ENCODE data around the gene ZBTB14. TPM values are rescaled to one million over a fixed set of nuclear protein-coding genes. Genes with fewer than 3 reads are reported as not detected.

Gene ZBTB14
- total and polyA plus RNA-seq, 4 donors: 2.2 to 6.9 (median 4.4) TPM

DNA sequence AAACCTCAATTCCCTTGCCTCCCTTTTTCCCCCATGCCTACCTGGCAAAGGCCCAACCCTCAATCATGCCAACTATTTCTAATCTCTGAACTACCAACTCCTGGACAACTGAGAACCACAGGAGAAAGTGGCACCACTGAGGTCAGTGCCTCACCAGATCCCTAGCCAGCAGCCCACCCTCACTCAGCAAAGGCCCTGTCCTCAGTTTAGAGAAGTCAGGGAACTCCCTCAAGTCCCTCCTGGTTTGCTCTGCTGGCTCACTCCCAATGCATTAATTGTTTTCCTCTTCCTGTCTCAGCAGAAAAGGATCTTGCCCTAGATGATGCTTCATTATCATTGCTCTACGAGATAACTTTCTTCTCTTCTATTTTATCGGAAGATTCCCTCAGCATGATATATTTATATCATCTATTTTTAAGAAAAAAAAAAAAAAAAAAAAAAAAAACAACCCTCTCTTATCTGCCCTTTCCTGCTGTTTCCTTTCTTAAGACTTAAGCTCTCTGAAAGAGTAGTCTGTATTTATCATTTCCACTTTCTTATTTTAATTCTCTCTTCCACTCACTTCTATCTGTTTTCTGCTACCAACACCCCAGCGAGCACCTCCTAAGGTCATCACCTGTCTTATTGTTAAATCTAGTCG lies 22.7 kb upstream of the ZBTB14 start:
- WGBS: 46% methylated on average over 4 of the region's 4 CpGs
- Histone ChIP-seq H3K9me3 (ENCODE audit: control insufficient read depth in 4 of 4, low read length in 3 of 4) (no peaks in the 10 kb centered on the region), H3K4me1 (ENCODE audit: control insufficient read depth in 4 of 4, insufficient read depth in 4 of 4, low read length in 3 of 4) (no peaks in the 10 kb centered on the region), H3K36me3 (ENCODE audit: control insufficient read depth in 4 of 4, insufficient read depth in 3 of 4, low read depth in 1 of 4, low read length in 3 of 4) (no peaks in the 10 kb centered on the region), H3K27me3 (ENCODE audit: control insufficient read depth in 4 of 4, insufficient read depth in 4 of 4, low read length in 3 of 4) (no peaks in the 10 kb centered on the region), H3K4me3 (ENCODE audit: low read depth in 1 of 3, low read length in 3 of 3) (no peak overlapping the region), H3K27ac (ENCODE audit: low read depth in 1 of 2, low read length in 2 of 2) (no peak overlapping the region), H3K9ac (ENCODE audit: low read depth in 1 of 2, low read length in 2 of 2) (no peak overlapping the region)
- no peak for TF ChIP-seq JUND (IDR thresholded peaks at IDR 0.05)
- TF ChIP-seq, protein P1, sequence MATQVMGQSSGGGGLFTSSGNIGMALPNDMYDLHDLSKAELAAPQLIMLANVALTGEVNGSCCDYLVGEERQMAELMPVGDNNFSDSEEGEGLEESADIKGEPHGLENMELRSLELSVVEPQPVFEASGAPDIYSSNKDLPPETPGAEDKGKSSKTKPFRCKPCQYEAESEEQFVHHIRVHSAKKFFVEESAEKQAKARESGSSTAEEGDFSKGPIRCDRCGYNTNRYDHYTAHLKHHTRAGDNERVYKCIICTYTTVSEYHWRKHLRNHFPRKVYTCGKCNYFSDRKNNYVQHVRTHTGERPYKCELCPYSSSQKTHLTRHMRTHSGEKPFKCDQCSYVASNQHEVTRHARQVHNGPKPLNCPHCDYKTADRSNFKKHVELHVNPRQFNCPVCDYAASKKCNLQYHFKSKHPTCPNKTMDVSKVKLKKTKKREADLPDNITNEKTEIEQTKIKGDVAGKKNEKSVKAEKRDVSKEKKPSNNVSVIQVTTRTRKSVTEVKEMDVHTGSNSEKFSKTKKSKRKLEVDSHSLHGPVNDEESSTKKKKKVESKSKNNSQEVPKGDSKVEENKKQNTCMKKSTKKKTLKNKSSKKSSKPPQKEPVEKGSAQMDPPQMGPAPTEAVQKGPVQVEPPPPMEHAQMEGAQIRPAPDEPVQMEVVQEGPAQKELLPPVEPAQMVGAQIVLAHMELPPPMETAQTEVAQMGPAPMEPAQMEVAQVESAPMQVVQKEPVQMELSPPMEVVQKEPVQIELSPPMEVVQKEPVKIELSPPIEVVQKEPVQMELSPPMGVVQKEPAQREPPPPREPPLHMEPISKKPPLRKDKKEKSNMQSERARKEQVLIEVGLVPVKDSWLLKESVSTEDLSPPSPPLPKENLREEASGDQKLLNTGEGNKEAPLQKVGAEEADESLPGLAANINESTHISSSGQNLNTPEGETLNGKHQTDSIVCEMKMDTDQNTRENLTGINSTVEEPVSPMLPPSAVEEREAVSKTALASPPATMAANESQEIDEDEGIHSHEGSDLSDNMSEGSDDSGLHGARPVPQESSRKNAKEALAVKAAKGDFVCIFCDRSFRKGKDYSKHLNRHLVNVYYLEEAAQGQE (IDR thresholded peaks at IDR 0.05): no peak
- no peak for DNase-seq (ENCODE audit: low spot score)

DNA sequence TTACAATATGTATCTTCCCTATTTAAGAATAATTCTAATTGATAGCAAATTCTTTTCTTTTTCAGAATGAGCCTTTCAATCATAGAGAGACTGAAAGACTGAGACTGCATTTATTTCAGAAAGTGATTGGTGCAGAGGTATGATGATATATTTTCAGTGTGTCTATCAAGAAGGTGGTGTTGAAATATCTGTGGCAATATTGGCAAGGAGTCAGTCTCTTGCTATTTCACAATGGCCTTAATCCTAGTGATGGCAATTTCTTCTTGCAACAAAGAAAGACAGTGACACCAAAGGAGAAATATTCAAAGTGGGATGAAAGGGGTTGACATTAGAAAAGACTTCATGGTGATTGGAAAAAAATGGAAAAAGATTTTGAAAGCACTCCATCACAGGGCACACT lies 21.7 kb upstream of the ZBTB14 start:
- Histone ChIP-seq H3K9ac (ENCODE audit: low read depth in 1 of 2, low read length in 2 of 2) (no peak overlapping the region), H3K27me3 (ENCODE audit: control insufficient read depth in 4 of 4, insufficient read depth in 4 of 4, low read length in 3 of 4) (no peaks in the 10 kb centered on the region), H3K4me1 (ENCODE audit: control insufficient read depth in 4 of 4, insufficient read depth in 4 of 4, low read length in 3 of 4) (no peaks in the 10 kb centered on the region), H3K4me3 (ENCODE audit: low read depth in 1 of 3, low read length in 3 of 3) (no peak overlapping the region), H3K36me3 (ENCODE audit: control insufficient read depth in 4 of 4, insufficient read depth in 3 of 4, low read depth in 1 of 4, low read length in 3 of 4) (no peaks in the 10 kb centered on the region), H3K27ac (ENCODE audit: low read depth in 1 of 2, low read length in 2 of 2) (no peak overlapping the region), H3K9me3 (ENCODE audit: control insufficient read depth in 4 of 4, low read length in 3 of 4) (no peaks in the 10 kb centered on the region)
- DNase-seq (ENCODE audit: low spot score): no peak
- TF ChIP-seq, protein P1 (IDR thresholded peaks at IDR 0.05): no peak
- TF ChIP-seq FOXA1 (IDR thresholded peaks at IDR 0.05): no peak
- no peak for TF ChIP-seq SP1 (IDR thresholded peaks at IDR 0.05)
- no peak for TF ChIP-seq HNF4A (conservative IDR thresholded peaks at IDR 0.05)
- TF ChIP-seq YY1 (IDR thresholded peaks at IDR 0.05): no peak
- no peak for TF ChIP-seq RAD21 (IDR thresholded peaks at IDR 0.05)
- TF ChIP-seq, protein P2, sequence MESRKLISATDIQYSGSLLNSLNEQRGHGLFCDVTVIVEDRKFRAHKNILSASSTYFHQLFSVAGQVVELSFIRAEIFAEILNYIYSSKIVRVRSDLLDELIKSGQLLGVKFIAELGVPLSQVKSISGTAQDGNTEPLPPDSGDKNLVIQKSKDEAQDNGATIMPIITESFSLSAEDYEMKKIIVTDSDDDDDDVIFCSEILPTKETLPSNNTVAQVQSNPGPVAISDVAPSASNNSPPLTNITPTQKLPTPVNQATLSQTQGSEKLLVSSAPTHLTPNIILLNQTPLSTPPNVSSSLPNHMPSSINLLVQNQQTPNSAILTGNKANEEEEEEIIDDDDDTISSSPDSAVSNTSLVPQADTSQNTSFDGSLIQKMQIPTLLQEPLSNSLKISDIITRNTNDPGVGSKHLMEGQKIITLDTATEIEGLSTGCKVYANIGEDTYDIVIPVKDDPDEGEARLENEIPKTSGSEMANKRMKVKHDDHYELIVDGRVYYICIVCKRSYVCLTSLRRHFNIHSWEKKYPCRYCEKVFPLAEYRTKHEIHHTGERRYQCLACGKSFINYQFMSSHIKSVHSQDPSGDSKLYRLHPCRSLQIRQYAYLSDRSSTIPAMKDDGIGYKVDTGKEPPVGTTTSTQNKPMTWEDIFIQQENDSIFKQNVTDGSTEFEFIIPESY (IDR thresholded peaks at IDR 0.05): no peak
- TF ChIP-seq, protein P3, sequence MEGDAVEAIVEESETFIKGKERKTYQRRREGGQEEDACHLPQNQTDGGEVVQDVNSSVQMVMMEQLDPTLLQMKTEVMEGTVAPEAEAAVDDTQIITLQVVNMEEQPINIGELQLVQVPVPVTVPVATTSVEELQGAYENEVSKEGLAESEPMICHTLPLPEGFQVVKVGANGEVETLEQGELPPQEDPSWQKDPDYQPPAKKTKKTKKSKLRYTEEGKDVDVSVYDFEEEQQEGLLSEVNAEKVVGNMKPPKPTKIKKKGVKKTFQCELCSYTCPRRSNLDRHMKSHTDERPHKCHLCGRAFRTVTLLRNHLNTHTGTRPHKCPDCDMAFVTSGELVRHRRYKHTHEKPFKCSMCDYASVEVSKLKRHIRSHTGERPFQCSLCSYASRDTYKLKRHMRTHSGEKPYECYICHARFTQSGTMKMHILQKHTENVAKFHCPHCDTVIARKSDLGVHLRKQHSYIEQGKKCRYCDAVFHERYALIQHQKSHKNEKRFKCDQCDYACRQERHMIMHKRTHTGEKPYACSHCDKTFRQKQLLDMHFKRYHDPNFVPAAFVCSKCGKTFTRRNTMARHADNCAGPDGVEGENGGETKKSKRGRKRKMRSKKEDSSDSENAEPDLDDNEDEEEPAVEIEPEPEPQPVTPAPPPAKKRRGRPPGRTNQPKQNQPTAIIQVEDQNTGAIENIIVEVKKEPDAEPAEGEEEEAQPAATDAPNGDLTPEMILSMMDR (IDR thresholded peaks at IDR 0.05; ENCODE audit: low read depth, low read length, missing input control): no peak
